Epithelial cell of esophagus (primary cell): ENCODE results near the gene NRG3.

Experiments
- DNase-seq: peaks from one replicate; pipeline ENCODE4 v3.0.0; 2010; ENCODE audit warnings: low read depth
- H3K4me3 ChIP-seq: 2 replicates; pipeline ENCODE4 v1.5.1; 2011; ENCODE audit warnings: mild to moderate bottlenecking, low read length, control low read depth
- CTCF ChIP-seq: IDR thresholded peaks from 2 replicates; pipeline ENCODE4 v1.5.1; 2011; ENCODE audit warnings: low read depth, mild to moderate bottlenecking, low read length, control low read depth, inconsistent platforms; ENCODE audit not compliant: insufficient read depth; ENCODE audit errors: missing control alignments

NRG3 gene

GRCh38 chr10:82827901-82828300 is 952.9 kb downstream of the NRG3 start:
- DNase-seq = no peak
- no peak for TF ChIP-seq CTCF
- no peak overlapping the region for H3K4me3 ChIP-seq

- TF ChIP-seq CTCF = no peak
- DNase-seq = no peak
- no peak overlapping the region for H3K4me3 ChIP-seq
Measured at GRCh38 chr10:82847242-82847641, 972.2 kb downstream of the NRG3 start.

GRCh38 chr10:82850191-82850590 is 975.2 kb downstream of the NRG3 start:
- H3K4me3 ChIP-seq = no peak overlapping the region
- TF ChIP-seq CTCF = no peak
- DNase-seq = no peak

GRCh38 chr10:82856957-82857613 is 982.1 kb downstream of the NRG3 start:
- H3K4me3 ChIP-seq = no peak overlapping the region
- no peak for TF ChIP-seq CTCF
- no peak for DNase-seq

GRCh38 chr10:82861889-82862288 is 986.9 kb downstream of the NRG3 start:
- TF ChIP-seq CTCF = no peak
- no peak overlapping the region for H3K4me3 ChIP-seq
- DNase-seq = no peak

GRCh38 chr10:82865366-82865765 is 990.4 kb downstream of the NRG3 start:
- no peak overlapping the region for H3K4me3 ChIP-seq
- no peak for DNase-seq
- no peak for TF ChIP-seq CTCF

GRCh38 chr10:82866424-82867020 is 991.5 kb downstream of the NRG3 start:
- H3K4me3 ChIP-seq = no peak overlapping the region
- no peak for TF ChIP-seq CTCF
- DNase-seq = peak; percentile 0
